H9 (cell line): ENCODE results near the gene TCF7L2. TPM values are rescaled to one million over a fixed set of nuclear protein-coding genes. Genes with fewer than 3 reads are reported as not detected.

Source experiments
- DNase-seq: peaks from one replicate; pipeline ENCODE4 v3.0.0-alpha.2; 2017
- H2AFZ ChIP-seq: one replicate; pipeline ENCODE4 v1.6.1; 2013; ENCODE audit warnings: mild to moderate bottlenecking, low read length, control low read depth, moderate library complexity
- H2AK5ac ChIP-seq: 2 replicates; pipeline ENCODE4 v1.6.1; 2013; ENCODE audit warnings: low read length, control low read depth, mixed read lengths; ENCODE audit not compliant: insufficient read length
- H2BK120ac ChIP-seq: one replicate; pipeline ENCODE4 v1.6.1; 2013; ENCODE audit warnings: low read depth, mild to moderate bottlenecking, low read length, control low read depth, inconsistent platforms; ENCODE audit not compliant: poor library complexity, severe bottlenecking
- H2BK12ac ChIP-seq: 2 replicates; pipeline ENCODE4 v1.6.1; 2013; ENCODE audit warnings: low read length, control low read depth, mixed read lengths, low read depth; ENCODE audit not compliant: insufficient read length
- H2BK15ac ChIP-seq: 2 replicates; pipeline ENCODE4 v1.6.1; 2013; ENCODE audit warnings: low read depth, low read length, control low read depth
- H2BK20ac ChIP-seq: one replicate; pipeline ENCODE4 v1.6.1; 2013; ENCODE audit warnings: low read depth, mild to moderate bottlenecking, low read length, control low read depth, inconsistent platforms; ENCODE audit not compliant: poor library complexity, severe bottlenecking
- H2BK5ac ChIP-seq: 2 replicates; pipeline ENCODE4 v1.6.1; 2013; ENCODE audit warnings: low read length, control low read depth, mixed read lengths; ENCODE audit not compliant: insufficient read length
- H3K14ac ChIP-seq: 2 replicates; pipeline ENCODE4 v1.6.1; 2013; ENCODE audit warnings: low read length, control low read depth; ENCODE audit not compliant: insufficient read depth
- H3K18ac ChIP-seq: 2 replicates; pipeline ENCODE4 v1.6.1; 2013; ENCODE audit warnings: low read depth, mild to moderate bottlenecking, mixed read lengths, low read length, control low read depth; ENCODE audit not compliant: insufficient read length
- H3K23ac ChIP-seq: 2 replicates; pipeline ENCODE4 v1.6.1; 2013; ENCODE audit warnings: low read length, control low read depth, mixed read lengths, low read depth; ENCODE audit not compliant: insufficient read length
- H3K23me2 ChIP-seq: 2 replicates; pipeline ENCODE4 v1.6.1; 2013; ENCODE audit warnings: low read depth, mild to moderate bottlenecking, mixed read lengths, low read length, control low read depth; ENCODE audit not compliant: insufficient read length, poor library complexity, severe bottlenecking
- H3K27ac ChIP-seq: 2 replicates; pipeline ENCODE4 v1.5.1; 2013; ENCODE audit warnings: low read length, control low read depth, mixed read lengths, low read depth; ENCODE audit not compliant: insufficient read length
- H3K27me3 ChIP-seq: 2 replicates; pipeline ENCODE4 v1.6.1; 2013; ENCODE audit warnings: low read length, control low read depth, inconsistent platforms; ENCODE audit not compliant: insufficient read depth
- H3K4ac ChIP-seq: 2 replicates; pipeline ENCODE4 v1.6.1; 2013; ENCODE audit warnings: low read depth, mild to moderate bottlenecking, control low read depth, inconsistent platforms, low read length, moderate library complexity
- H3K4me1 ChIP-seq: 2 replicates; pipeline ENCODE4 v1.6.1; 2013; ENCODE audit warnings: low read length, control low read depth, inconsistent platforms; ENCODE audit not compliant: insufficient read depth
- H3K4me2 ChIP-seq: 2 replicates; pipeline ENCODE4 v1.6.1; 2013; ENCODE audit warnings: low read length, control low read depth, mixed read lengths; ENCODE audit not compliant: insufficient read length, insufficient read depth
- H3K56ac ChIP-seq: 2 replicates; pipeline ENCODE4 v1.6.1; 2013; ENCODE audit warnings: low read depth, mild to moderate bottlenecking, mixed read lengths, low read length, control low read depth; ENCODE audit not compliant: insufficient read length
- H3K79me1 ChIP-seq: 2 replicates; pipeline ENCODE4 v1.6.1; 2013; ENCODE audit warnings: low read depth, mild to moderate bottlenecking, moderate library complexity, low read length, control low read depth, inconsistent platforms; ENCODE audit not compliant: insufficient read depth, poor library complexity, severe bottlenecking
- H3K79me2 ChIP-seq: 2 replicates; pipeline ENCODE4 v1.6.1; 2013; ENCODE audit warnings: low read length, control low read depth, inconsistent platforms; ENCODE audit not compliant: insufficient read depth
- H3K9ac ChIP-seq: 2 replicates; pipeline ENCODE4 v1.6.1; 2013; ENCODE audit warnings: low read length, control low read depth, mixed read lengths; ENCODE audit not compliant: insufficient read length; ENCODE audit errors: extremely low read depth
- H3K9me3 ChIP-seq: one replicate; pipeline ENCODE4 v1.6.1; 2013; ENCODE audit warnings: low read depth, low read length, inconsistent platforms; ENCODE audit not compliant: control insufficient read depth
- H3T11ph ChIP-seq: one replicate; pipeline ENCODE4 v1.6.1; 2013; ENCODE audit warnings: mild to moderate bottlenecking, low read length, control low read depth, inconsistent platforms
- H4K20me1 ChIP-seq: one replicate; pipeline ENCODE4 v1.6.1; 2013; ENCODE audit not compliant: control insufficient read depth, insufficient read length, insufficient read depth
- H4K5ac ChIP-seq: 2 replicates; pipeline ENCODE4 v1.6.1; 2013; ENCODE audit warnings: low read depth, mild to moderate bottlenecking, mixed read lengths, low read length, control low read depth; ENCODE audit not compliant: insufficient read length
- H4K8ac ChIP-seq: replicated peaks from 2 replicates; pipeline ENCODE4 v1.6.1; 2013; ENCODE audit warnings: low read length, control low read depth, mixed read lengths, low read depth; ENCODE audit not compliant: insufficient read length
- H4K91ac ChIP-seq: 2 replicates; pipeline ENCODE4 v1.6.1; 2013; ENCODE audit warnings: low read depth, mild to moderate bottlenecking, moderate library complexity, mixed read lengths, low read length, control low read depth; ENCODE audit not compliant: insufficient read length
- H3K27ac Mint-ChIP-seq, 3 experiments: 2 replicates in 2 of 3; 3 replicates in 1 of 3; pipeline ENCODE4 v1.8.0; 2020 to 2021; ENCODE audit warnings: mixed read lengths in 3 of 3, mild to moderate bottlenecking in 1 of 3, moderate library complexity in 1 of 3
- H3K27me3 Mint-ChIP-seq: 2 replicates; pipeline ENCODE4 v1.8.0; 2021; ENCODE audit warnings: low read depth, mild to moderate bottlenecking, moderate library complexity, mixed read lengths
- H3K36me3 Mint-ChIP-seq, 3 experiments: 2 replicates in 2 of 3; 3 replicates in 1 of 3; pipeline ENCODE4 v1.8.0; 2020 to 2021; ENCODE audit warnings: low read depth in 3 of 3, mixed read lengths in 3 of 3; ENCODE audit not compliant: insufficient read depth in 1 of 3
- H3K4me1 Mint-ChIP-seq, 2 experiments: 2 replicates each; pipeline ENCODE4 v1.8.0; 2020; ENCODE audit warnings: mixed read lengths in 2 of 2
- H3K4me3 Mint-ChIP-seq, 2 experiments: 2 replicates in 1 of 2; 3 replicates in 1 of 2; pipeline ENCODE4 v1.8.0; 2020 to 2021; ENCODE audit warnings: mild to moderate bottlenecking in 2 of 2, mixed read lengths in 2 of 2, moderate library complexity in 1 of 2
- H3K9me3 Mint-ChIP-seq, 2 experiments: 2 replicates in 1 of 2; 3 replicates in 1 of 2; pipeline ENCODE4 v1.8.0; 2020; ENCODE audit warnings: mild to moderate bottlenecking in 2 of 2, mixed read lengths in 2 of 2, moderate library complexity in 1 of 2
- CTCF ChIP-seq: fragments of 200-600 bp; sonication (generic); conservative IDR thresholded peaks from 3 replicates; pipeline ENCODE4 v1.8.0; 2021; ENCODE audit warnings: antibody characterized with exemption, mild to moderate bottlenecking
- WGBS: extraction: QIAGEN DNeasy Blood & Tissue Kit; methylation state at CpG from one replicate; pipeline ENCODE4 v1.1.7; 2013; ENCODE audit warnings: missing lambda C conversion rate, low lambda C conversion rate, mixed read lengths; ENCODE audit not compliant: insufficient read length; ENCODE audit errors: extremely low coverage; 5-methylcytosine and 5-hydroxymethylcytosine counted together
- total RNA-seq: library from RNA; stranded (reverse); gene quantifications from 2 replicates; pipeline ENCODE4 v1.2.1, GENCODE V29; 2021

The TCF7L2 gene
- total RNA-seq, 1 experiment from 2014 or later, result 71.1 TPM

GRCh38 chr10:113078282-113078907 lies 128.3 kb downstream of the TCF7L2 start:
- H3K9ac ChIP-seq, result no peak overlapping the region
- H3K79me1 ChIP-seq, result peaks cover 15% of the 10 kb centered on the region
- H3K4ac ChIP-seq, result no peak overlapping the region
- TF ChIP-seq CTCF, result no peak
- peaks cover 19% of the 10 kb centered on the region for H3K79me2 ChIP-seq
- no peak for DNase-seq
- H3K4me2 ChIP-seq, result no peak overlapping the region
- Mint-ChIP-seq H3K4me3 (no peak overlapping the region), H3K27ac (peak overlapping the region in 2 of 3 experiments; percentile 82 to 90; a peak in 2 of 7 replicates), H3K27me3 (no peaks in the 10 kb centered on the region; the same call in 1 of the 2 replicates), H3K9me3 (no peaks in the 10 kb centered on the region), H3K36me3 (peaks cover 2 to 22% (median 12%) of the 10 kb centered on the region in 3 experiments; a peak in 6 of 7 replicates), H3K4me1 (peaks cover 57 to 81% of the 10 kb centered on the region in 2 experiments)
- H2AFZ ChIP-seq, result no peak overlapping the region
- H4K8ac ChIP-seq, result no peak overlapping the region
- no peaks in the 10 kb centered on the region for H3K9me3 ChIP-seq
- peaks cover 13% of the 10 kb centered on the region; the same call in 1 of the 2 replicates for H3K4me1 ChIP-seq
- H2BK12ac ChIP-seq, result no peak overlapping the region
- H2BK5ac ChIP-seq, result no peak overlapping the region
- H3K27me3 ChIP-seq, result no peaks in the 10 kb centered on the region
- no peak overlapping the region for H3K14ac ChIP-seq
- no peak overlapping the region for H3K18ac ChIP-seq
- no peak overlapping the region for H3K27ac ChIP-seq
- no peaks in the 10 kb centered on the region for H3K23me2 ChIP-seq
- H4K5ac ChIP-seq, result no peak overlapping the region
- H4K91ac ChIP-seq, result no peak overlapping the region
- H2BK120ac ChIP-seq, result no peak overlapping the region
- WGBS, result no CpG with 5 or more reads among the region's 4 CpGs
- H2BK15ac ChIP-seq, result no peak overlapping the region
- H2BK20ac ChIP-seq, result no peak overlapping the region
- no peak overlapping the region for H3T11ph ChIP-seq
- no peak overlapping the region for H2AK5ac ChIP-seq
- no peak overlapping the region for H3K23ac ChIP-seq
- H3K56ac ChIP-seq, result no peak overlapping the region
- H4K20me1 ChIP-seq, result no peaks in the 10 kb centered on the region
